Measurements from ENCODE around the gene EIF3K. TPM values are rescaled to one million over a fixed set of nuclear protein-coding genes. Genes with fewer than 3 reads are reported as not detected.

Gene EIF3K
- total and polyA plus RNA-seq, 11 donors, result 447 to 1,239 (median 622) TPM

GRCh38 chr19:38655148-38655824 lies 36.3 kb downstream of the EIF3K start:
- intact Hi-C loops (cut with DNase I), result loop anchor here in 5 of 10 donors (5.0 to 10.0 kb wide), 3 partner anchors 37 to 180 kb away; partner anchors contain the start of gene ECH1 (in 1 of the 5)
- 39 to 46% (median 43%) methylated on average over 5 of the region's 5 CpGs for WGBS, 4 donors
- peaks cover 48 to 100% (median 100%) of the 10 kb centered on the region in 12 donors for H3K4me1 ChIP-seq
- ATAC-seq (no peak), DNase-seq (no peak)
- no peaks in the 10 kb centered on the region for H3K9me3 ChIP-seq
- TF ChIP-seq, protein P1, sequence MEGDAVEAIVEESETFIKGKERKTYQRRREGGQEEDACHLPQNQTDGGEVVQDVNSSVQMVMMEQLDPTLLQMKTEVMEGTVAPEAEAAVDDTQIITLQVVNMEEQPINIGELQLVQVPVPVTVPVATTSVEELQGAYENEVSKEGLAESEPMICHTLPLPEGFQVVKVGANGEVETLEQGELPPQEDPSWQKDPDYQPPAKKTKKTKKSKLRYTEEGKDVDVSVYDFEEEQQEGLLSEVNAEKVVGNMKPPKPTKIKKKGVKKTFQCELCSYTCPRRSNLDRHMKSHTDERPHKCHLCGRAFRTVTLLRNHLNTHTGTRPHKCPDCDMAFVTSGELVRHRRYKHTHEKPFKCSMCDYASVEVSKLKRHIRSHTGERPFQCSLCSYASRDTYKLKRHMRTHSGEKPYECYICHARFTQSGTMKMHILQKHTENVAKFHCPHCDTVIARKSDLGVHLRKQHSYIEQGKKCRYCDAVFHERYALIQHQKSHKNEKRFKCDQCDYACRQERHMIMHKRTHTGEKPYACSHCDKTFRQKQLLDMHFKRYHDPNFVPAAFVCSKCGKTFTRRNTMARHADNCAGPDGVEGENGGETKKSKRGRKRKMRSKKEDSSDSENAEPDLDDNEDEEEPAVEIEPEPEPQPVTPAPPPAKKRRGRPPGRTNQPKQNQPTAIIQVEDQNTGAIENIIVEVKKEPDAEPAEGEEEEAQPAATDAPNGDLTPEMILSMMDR (IDR thresholded peaks at IDR 0.05), result no peak
- TF ChIP-seq POLR2A (IDR thresholded peaks at IDR 0.05), result no peak
- peaks cover 0 to 20% (median 9%) of the 10 kb centered on the region in 9 donors for H3K36me3 ChIP-seq
- peak overlapping the region in 3 of 12 donors; percentile 4 to 14 (median 14) for H3K4me3 ChIP-seq
- no peaks in the 10 kb centered on the region for H3K27me3 ChIP-seq
- peak overlapping the region in 11 of 12 donors; percentile 73 to 99 (median 96) for H3K27ac ChIP-seq

DNA sequence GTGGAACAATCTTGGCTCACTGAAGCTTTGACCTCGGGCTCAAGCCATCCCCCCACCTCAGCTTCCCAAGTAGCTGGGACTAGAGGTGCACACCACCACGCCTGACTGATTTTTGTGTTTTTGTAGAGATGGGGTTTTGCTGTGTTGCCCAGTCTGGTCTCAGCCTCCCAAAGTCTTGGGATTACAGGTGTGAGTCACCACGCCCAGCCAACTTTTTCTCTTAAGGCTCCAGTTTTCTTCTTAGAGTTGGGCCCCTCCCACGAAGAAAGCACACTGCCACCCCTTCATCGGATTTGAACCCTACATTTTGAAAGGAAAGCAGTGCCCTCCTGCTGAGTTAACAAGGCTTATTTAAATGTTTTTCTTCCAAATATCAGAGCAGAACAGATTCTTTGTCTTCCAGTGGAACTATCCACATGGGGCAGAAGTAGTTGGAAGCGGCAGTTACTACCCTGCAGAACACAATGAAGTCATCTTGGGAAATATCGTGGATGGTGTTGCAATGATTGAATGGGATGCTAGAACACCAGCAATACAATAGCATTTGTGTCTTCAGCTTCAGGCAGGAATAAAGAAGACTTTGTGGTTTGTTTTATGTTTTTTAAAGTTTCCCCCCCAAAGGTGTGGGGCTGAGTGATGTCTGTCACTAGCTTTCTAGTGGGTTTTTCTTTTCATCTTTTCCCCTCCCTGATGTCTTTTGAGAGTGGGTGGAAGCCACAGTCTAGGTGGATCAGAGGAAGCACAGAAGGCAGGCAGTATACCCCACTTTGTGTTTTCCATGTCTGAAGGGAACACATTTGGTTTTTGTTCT lies 37.4 kb downstream of the EIF3K start:
- H3K27me3 ChIP-seq, result no peaks in the 10 kb centered on the region
- TF ChIP-seq, protein P1 (IDR thresholded peaks at IDR 0.05), result no peak
- no peak for TF ChIP-seq POLR2A (IDR thresholded peaks at IDR 0.05)
- peak overlapping the region; percentile 25 to 99 (median 96) for H3K27ac ChIP-seq
- no peak overlapping the region for H3K4me3 ChIP-seq
- peak in 1 of 4 donors; percentile 16 for ATAC-seq
- H3K4me1 ChIP-seq, result peaks cover 52 to 100% (median 100%) of the 10 kb centered on the region in 12 donors
- no peak for DNase-seq
- 56 to 71% (median 60%) methylated on average over 7 of the region's 7 CpGs for WGBS, 4 donors
- intact Hi-C loops (cut with DNase I), result loop anchor here in 5 of 10 donors (5.0 to 10.0 kb wide), 3 partner anchors 36 to 178 kb away; partner anchors contain the start of gene ECH1 (in 1 of the 5)
- H3K9me3 ChIP-seq, result no peaks in the 10 kb centered on the region
- peaks cover 0 to 29% (median 10%) of the 10 kb centered on the region in 9 donors for H3K36me3 ChIP-seq

- intact Hi-C loops (cut with DNase I), result loop anchor here in 5 of 10 donors (5.0 to 10.0 kb wide), 3 partner anchors 35 to 177 kb away; partner anchors contain the start of gene ECH1 (in 1 of the 5)
- TF ChIP-seq, protein P1 (IDR thresholded peaks at IDR 0.05), result no peak
- no peak for TF ChIP-seq POLR2A (IDR thresholded peaks at IDR 0.05)
- H3K9me3 ChIP-seq, result no peaks in the 10 kb centered on the region
- peaks cover 0 to 29% (median 10%) of the 10 kb centered on the region in 9 donors for H3K36me3 ChIP-seq
- ATAC-seq (no peak), DNase-seq (no peak)
- H3K4me1 ChIP-seq, result peaks cover 47 to 100% (median 99%) of the 10 kb centered on the region in 12 donors
- H3K27ac ChIP-seq, result peak overlapping the region; percentile 71 to 99 (median 96)
- no peak overlapping the region for H3K4me3 ChIP-seq
- 46 to 59% (median 55%) methylated on average over 8 of the region's 8 CpGs for WGBS, 4 donors
- H3K27me3 ChIP-seq, result no peaks in the 10 kb centered on the region
Measured at GRCh38 chr19:38657633-38658222, 38.7 kb downstream of the EIF3K start.

Measured in heart left ventricle (tissue), 16 donors.